ENCODE results near the gene ANAPC13. TPM values are rescaled to one million over a fixed set of nuclear protein-coding genes. Genes with fewer than 3 reads are reported as not detected.
A peak's percentile ranks its signal among the peaks of the same experiment; 100 is the strongest.

Gene ANAPC13
- total and polyA plus RNA-seq, 10 donors: 31.1 to 64.8 (median 50.3) TPM

DNA sequence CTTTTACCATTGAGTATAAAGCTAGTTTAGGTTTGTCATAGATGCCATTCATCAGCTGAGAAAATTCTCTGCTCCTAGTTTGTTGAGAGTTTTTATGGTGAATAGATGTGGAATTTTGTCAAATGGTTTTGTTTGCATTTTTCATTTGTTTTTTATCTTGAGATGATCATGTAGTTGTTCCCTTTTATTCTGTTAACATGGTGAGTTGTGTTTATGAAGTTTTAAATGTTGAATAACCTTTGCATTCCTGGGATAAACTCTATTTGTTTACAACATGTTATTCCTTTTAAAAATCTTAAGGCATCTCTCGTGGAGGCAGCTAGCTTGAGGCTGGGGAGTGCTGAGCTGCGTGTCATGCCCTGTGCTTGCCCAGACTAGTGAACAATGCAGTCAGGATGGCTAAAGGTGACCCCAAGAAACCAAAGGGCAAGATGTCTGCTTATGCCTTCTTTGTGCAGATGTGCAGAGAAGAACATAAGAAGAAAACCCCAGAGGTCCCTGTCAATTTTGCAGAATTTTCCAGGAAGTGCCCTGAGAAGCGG is 48.5 kb downstream of the ANAPC13 start:
- H3K27ac ChIP-seq: no peak overlapping the region
- WGBS, 5 donors: 72 to 88% (median 77%) methylated on average over 3 of the region's 3 CpGs
- TF ChIP-seq POLR2A (IDR thresholded peaks at IDR 0.05) (no peak), POLR2AphosphoS5 (IDR thresholded peaks at IDR 0.05) (no peak)
- TF ChIP-seq, protein P1, sequence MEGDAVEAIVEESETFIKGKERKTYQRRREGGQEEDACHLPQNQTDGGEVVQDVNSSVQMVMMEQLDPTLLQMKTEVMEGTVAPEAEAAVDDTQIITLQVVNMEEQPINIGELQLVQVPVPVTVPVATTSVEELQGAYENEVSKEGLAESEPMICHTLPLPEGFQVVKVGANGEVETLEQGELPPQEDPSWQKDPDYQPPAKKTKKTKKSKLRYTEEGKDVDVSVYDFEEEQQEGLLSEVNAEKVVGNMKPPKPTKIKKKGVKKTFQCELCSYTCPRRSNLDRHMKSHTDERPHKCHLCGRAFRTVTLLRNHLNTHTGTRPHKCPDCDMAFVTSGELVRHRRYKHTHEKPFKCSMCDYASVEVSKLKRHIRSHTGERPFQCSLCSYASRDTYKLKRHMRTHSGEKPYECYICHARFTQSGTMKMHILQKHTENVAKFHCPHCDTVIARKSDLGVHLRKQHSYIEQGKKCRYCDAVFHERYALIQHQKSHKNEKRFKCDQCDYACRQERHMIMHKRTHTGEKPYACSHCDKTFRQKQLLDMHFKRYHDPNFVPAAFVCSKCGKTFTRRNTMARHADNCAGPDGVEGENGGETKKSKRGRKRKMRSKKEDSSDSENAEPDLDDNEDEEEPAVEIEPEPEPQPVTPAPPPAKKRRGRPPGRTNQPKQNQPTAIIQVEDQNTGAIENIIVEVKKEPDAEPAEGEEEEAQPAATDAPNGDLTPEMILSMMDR (IDR thresholded peaks at IDR 0.05 in 8 of 11, conservative IDR thresholded peaks at IDR 0.05 in 3 of 11): no peak
- no peak overlapping the region for H3K4me3 ChIP-seq
- no peak for DNase-seq
- H3K36me3 ChIP-seq: no peaks in the 10 kb centered on the region
- H3K4me1 ChIP-seq: no peaks in the 10 kb centered on the region
- H3K27me3 ChIP-seq (replicated peaks in 1 of 7): peaks cover 0 to 7% (median 0%) of the 10 kb centered on the region in 7 donors
- no peaks in the 10 kb centered on the region for H3K9me3 ChIP-seq
- intact Hi-C loops (cut with DNase I; ENCODE audit: low total_unique reads): no loop called here

DNA sequence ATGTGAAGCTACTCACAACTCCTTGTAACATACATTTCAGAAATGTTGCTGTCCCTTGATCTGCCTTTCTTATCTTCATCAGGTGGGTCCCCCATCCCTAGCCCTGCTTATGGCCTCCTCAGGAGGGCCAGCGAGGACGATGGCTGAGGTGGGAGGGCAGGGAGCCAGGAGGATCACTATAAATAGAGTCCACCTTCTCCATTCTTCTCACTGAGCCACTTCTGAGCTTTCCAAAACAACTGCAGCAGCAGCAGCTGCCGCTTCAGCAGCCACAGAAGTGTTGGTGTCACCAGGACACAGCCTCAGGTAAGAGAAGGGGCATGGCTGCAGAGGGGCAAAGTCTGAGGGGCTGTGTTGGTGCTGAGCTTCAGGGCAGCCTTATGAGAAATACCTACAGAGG is 53.5 kb downstream of the ANAPC13 start:
- Histone ChIP-seq H3K36me3 (no peaks in the 10 kb centered on the region), H3K27ac (no peak overlapping the region), H3K4me1 (no peaks in the 10 kb centered on the region), H3K27me3 (replicated peaks in 1 of 7) (peaks cover 0 to 19% (median 0%) of the 10 kb centered on the region in 7 donors), H3K4me3 (no peak overlapping the region), H3K9me3 (no peaks in the 10 kb centered on the region)
- no peak for DNase-seq
- WGBS, 5 donors: 69 to 87% (median 84%) methylated on average over 3 of the region's 3 CpGs
- TF ChIP-seq POLR2A (IDR thresholded peaks at IDR 0.05) (no peak), POLR2AphosphoS5 (IDR thresholded peaks at IDR 0.05) (no peak)
- TF ChIP-seq, protein P1 (IDR thresholded peaks at IDR 0.05 in 8 of 11, conservative IDR thresholded peaks at IDR 0.05 in 3 of 11): no peak
- intact Hi-C loops (cut with DNase I; ENCODE audit: low total_unique reads): no loop called here

DNA sequence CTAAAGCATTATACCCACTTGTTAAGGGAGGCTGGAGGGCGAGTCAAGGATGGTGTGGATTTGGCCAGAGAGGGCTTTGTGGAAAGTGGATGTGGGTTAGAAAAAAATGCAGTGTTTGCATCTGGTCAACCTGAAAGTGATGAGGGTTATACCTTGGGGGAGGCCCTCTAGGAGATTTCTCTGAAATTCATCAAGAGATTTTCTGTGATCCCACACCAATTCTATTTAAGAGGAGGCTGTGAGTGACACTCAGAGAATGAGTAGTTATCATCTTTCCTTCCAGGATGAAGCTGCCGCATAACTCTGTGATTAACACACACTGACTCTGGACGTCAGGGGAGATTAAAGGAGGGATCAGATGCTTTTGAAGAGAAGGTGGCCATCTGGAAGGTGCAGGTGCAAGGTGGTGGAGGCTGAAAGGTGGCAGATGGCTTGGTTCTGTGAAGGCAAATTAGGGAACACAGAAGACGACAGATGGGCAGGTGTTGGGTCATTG is 54.8 kb downstream of the ANAPC13 start:
- Histone ChIP-seq H3K4me1 (no peaks in the 10 kb centered on the region), H3K27ac (no peak overlapping the region), H3K4me3 (no peak overlapping the region), H3K9me3 (no peaks in the 10 kb centered on the region), H3K36me3 (no peaks in the 10 kb centered on the region), H3K27me3 (replicated peaks in 1 of 7) (peaks cover 0 to 25% (median 0%) of the 10 kb centered on the region in 7 donors)
- no peak for DNase-seq
- TF ChIP-seq, protein P1 (IDR thresholded peaks at IDR 0.05 in 8 of 11, conservative IDR thresholded peaks at IDR 0.05 in 3 of 11): no peak
- TF ChIP-seq POLR2AphosphoS5 (IDR thresholded peaks at IDR 0.05): peak in 1 of 3 donors; percentile 26
- intact Hi-C loops (cut with DNase I; ENCODE audit: low total_unique reads): no loop called here
- 54 to 73% (median 63%) methylated on average over 4 of the region's 4 CpGs for WGBS, 5 donors

DNA sequence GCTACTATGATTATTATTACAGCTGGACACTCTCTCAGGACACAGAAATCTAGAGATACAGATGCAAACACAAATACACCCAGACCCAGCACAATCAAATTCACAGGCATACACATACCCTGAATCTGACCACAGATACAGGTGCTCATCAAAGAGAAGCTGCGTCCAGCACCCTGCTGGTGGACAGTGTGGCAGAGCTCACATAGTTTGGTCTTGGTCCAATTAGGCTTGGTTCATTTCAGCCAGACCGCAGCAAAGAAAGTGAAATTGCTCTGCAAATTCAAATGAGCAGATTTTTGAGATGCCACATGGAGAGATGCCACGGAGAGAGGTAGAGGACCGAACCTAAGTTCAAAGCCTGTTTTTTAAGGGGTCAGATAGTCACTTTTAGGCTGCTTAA is 55.6 kb downstream of the ANAPC13 start:
- no peak overlapping the region for H3K27ac ChIP-seq
- peaks cover 0 to 25% (median 0%) of the 10 kb centered on the region in 7 donors for H3K27me3 ChIP-seq (replicated peaks in 1 of 7)
- WGBS, 5 donors: 66 to 88% (median 83%) methylated on average over 4 of the region's 4 CpGs
- DNase-seq: no peak
- H3K4me1 ChIP-seq: no peaks in the 10 kb centered on the region
- H3K4me3 ChIP-seq: no peak overlapping the region
- no peaks in the 10 kb centered on the region for H3K9me3 ChIP-seq
- intact Hi-C loops (cut with DNase I; ENCODE audit: low total_unique reads): no loop called here
- TF ChIP-seq POLR2A (IDR thresholded peaks at IDR 0.05) (no peak), POLR2AphosphoS5 (IDR thresholded peaks at IDR 0.05) (no peak)
- TF ChIP-seq, protein P1 (IDR thresholded peaks at IDR 0.05 in 8 of 11, conservative IDR thresholded peaks at IDR 0.05 in 3 of 11): no peak
- H3K36me3 ChIP-seq: no peaks in the 10 kb centered on the region
